Activated CD4-positive, alpha-beta T cell treated with anti-CD3 and anti-CD28 coated beads, Interleukin-2, Interleukin-4, amounts not matched to agents 100 ng/mL and 50 ng/mL, durations not matched to agents 16 hours and 8 hours (primary cell): ENCODE data around the gene MKRN2OS.

ENCODE experiments used
- DNase-seq: peaks from one replicate; pipeline ENCODE4 v3.0.0-alpha.2; 2020; ENCODE audit warnings: low spot score

Gene MKRN2OS

DNA sequence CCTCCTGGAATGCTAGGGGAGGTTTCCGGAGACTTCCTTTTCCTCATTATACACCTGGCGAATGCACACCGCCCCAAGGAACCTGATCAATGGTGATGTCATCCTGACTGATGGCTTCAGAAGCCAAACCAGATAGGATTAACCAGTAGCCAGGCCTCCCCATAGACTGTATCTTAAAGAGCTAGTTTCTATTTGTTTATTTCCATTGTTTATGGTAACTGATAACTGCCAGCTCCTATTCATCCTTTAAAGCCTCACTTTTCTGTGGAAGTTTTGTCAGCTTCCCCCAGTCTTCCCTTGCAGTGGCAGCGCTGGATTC, at the start of gene MKRN2OS:
MKRN2OS (minus strand) TSS at position 27 of the 319 bp plus-strand sequence. CDS start 35 bp downstream, outside the sequence.
- DNase-seq: no peak

DNA sequence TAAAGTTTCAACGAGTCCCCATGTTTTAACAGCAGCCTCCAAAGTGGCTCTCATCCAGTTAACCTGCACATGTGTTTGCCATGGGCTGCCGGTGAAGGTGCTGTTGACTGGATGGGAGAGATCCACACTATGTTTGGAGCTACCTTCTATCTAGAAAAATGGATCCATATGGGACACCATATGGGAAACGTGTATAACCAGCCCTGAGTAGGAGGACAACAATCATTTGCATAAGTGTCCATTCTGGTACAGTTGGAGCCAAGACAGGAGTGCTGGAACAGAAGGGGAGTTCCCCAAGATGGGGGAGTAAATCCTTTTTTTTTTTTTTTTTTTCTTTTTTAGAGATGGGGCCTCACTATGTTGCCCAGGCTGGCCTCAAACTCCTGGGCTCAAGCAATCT, 48.2 kb upstream of the MKRN2OS start:
- DNase-seq: no peak

DNA sequence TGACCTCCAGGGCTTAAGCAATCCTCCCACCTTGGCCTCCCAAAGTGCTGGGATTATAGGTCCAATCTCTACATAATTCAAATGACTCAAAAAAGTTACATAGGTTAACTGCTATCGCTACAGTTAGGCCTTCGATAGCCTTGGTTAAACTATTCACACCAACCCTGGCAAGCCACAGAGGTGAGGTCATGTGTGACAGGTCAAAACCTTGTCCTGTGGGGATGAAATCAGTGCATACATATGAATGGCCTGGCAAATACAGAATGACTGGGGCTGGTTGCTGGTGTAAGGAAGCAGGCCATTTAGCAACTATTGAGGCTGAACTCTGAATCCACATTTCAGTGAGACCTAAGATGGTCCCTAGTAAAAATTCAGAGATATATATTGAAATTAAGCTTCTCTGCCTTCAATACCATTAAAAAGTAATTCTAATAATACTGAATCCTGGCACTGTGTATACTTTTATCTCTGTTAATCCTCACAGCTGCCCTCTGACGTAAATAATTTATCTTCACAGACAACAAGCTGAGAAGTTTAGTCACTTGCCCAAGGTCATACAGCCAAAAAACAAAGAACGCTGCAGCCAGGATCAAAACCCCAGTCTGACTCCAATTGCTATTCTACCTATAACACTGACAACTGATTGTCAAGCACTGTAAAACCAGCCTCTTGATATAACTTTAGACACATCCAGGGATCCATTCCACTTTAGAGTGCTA, 46.9 kb upstream of the MKRN2OS start:
- no peak for DNase-seq

DNA sequence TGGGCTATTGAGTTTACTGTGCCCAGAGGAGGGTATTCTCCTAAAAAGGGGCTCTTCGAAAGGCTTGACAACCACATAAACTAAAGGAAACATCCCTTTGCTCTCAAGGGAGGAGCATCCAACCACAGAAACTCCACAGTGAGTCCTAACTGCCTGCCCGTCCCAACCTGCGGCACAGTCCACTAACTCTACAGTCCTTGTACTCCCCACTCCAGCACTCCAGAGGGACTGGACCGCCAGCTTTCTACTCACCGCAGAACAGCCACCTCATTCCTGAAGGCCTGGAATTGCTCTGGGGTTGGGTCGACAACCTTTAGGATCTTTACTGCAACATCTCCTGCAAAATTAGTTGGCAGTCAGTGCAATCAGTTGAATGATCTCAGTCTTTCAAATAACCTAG, 46.2 kb upstream of the MKRN2OS start:
- DNase-seq: no peak

DNA sequence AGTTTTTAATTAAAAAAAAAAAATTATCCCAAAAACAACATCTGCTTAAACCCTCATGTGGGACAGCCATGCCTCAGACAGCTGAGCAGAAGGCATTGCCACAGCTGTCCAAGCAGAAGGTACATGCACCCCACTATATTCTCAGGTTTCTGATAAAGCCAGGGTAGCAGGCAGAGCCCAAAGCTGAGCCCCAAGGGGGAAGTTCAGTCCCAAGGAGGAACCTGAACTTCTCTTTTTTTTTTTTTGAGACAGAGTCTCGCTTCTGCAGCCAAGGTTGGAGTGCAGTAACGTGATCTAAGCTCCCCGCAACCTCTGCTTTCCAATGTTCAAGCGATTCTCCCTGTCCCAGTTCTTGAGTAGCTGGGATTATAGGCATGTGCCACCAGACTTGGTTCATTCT, 44.8 kb upstream of the MKRN2OS start:
- DNase-seq: no peak

- no peak for DNase-seq
Observed at GRCh38 chr3:12588039-12589009, 43.0 kb upstream of the MKRN2OS start.

DNA sequence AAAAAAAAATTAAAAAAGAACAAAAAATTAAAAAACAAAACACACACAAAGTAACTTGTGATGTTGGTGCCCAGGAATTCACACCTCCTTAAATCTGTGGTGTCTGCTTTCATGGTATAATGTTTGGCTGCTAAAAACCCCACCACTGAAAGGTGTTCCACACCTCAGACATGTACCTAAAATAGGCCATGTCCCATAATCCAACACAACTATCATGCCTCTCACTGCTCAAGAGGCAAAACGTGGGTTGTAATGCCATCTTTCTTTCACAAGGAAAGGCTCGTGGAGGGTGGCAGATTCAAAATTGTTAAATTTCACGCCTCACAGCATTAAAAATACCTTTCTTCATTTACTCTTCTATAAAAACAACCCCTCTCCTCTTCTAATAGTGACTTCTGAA, 41.1 kb upstream of the MKRN2OS start:
- DNase-seq: no peak

GRCh38 chr3:12585970-12586369, 40.7 kb upstream of the MKRN2OS start:
- DNase-seq: no peak

GRCh38 chr3:12585181-12585580, 39.9 kb upstream of the MKRN2OS start:
- DNase-seq: no peak

GRCh38 chr3:12584083-12584482, 38.8 kb upstream of the MKRN2OS start:
- DNase-seq: no peak

DNA sequence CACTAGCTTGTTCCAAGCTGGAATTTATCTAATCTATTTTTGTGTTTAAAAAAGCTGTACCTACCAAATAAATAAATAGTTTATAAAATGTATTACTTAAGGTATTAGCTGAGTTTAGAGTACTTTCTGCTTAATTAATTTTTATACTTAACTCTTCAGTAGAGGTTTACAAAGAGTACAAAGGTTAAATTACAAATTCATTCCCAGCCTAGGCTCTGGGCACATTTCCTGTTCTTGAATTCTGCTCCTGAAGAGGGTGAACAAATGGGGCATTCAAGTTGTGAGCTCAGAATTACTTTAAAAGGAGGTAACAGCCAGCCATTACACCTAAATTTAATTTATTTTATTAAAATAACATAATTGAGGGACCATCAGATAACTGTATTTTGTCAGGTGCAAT, 38.0 kb upstream of the MKRN2OS start:
- no peak for DNase-seq

DNA sequence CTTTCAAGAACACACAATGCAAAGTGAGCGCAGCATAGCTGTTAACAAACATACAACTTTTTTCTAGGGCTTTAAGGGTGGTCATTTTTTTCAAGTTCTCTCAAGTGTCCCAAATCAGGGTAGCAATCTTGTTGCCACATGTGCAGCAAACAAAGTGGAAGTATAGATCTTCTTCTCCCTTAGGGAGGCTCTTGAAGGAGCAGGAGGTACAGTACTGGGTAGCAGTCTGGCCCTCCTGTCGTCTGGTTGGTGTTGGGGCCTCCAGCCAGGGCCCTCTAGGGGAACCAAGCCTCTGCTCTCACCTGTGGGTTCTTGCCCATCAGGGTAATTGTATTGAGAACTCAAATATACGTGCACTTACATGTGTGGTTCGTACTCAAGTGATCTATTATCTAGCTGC, 37.4 kb upstream of the MKRN2OS start:
- DNase-seq: no peak

GRCh38 chr3:12579905-12580304, 34.6 kb upstream of the MKRN2OS start:
- DNase-seq: no peak

- DNase-seq: no peak
Observed at GRCh38 chr3:12579456-12579855, 34.2 kb upstream of the MKRN2OS start.

DNA sequence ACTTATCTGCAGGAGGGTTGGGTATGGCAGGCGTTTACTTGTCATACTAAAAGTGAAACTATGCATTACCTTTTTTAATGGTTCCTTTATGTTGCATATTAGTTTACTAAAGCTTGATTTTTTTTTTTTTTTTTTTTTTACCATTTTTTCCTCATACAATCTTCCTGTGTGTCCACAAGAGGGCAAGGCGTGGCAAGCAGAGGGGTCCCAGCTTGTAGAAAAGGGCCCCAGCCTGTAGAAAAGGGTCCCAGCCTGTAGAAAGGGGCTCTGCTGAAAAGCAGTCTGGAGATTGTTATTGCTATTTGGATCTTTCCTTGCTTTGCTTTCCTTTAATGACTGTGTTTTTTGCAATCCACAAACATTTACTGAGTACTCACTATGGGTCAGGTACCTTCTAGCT, 33.4 kb upstream of the MKRN2OS start:
- DNase-seq: no peak

DNA sequence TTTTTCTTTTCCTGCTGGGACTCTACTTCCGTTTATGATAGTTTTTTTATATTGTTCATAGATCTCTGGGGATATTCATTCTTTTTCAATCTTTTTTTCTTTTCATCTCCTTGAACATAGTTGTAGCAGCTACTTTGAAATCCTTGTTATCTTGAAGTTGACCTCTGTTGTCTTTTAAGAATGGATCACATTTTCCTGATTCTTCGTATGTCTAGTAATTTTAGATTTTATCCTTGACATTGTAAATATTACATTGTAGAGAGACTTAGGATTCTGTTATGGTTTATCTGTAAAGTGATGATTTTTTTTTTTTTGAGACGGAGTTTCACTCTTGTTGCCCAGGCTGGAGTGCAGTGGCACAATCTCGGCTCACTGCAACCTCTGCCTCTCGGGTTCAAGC, 32.1 kb upstream of the MKRN2OS start:
- DNase-seq: no peak

- DNase-seq: no peak
Observed at GRCh38 chr3:12574661-12575060, 29.4 kb upstream of the MKRN2OS start.

DNA sequence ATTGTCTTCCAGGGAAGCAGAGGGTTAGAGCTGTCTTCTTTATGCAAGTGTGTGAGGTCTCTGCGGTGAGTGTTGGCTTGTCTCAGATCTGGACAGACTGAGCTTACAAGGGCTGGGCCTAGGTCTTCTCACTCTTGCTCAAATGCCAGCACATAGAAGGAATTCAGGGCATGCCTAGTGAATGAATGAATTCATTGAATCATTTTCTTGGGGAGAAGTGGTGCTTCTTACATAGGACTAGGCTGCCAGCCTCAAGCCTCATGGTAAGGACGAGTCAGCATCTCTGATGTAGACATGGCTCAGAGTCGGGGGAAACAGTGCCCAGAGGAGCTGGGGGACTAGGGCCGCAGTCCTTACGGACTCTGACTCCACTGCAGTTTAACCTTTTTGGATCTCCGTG, 28.8 kb upstream of the MKRN2OS start:
- DNase-seq: no peak

DNA sequence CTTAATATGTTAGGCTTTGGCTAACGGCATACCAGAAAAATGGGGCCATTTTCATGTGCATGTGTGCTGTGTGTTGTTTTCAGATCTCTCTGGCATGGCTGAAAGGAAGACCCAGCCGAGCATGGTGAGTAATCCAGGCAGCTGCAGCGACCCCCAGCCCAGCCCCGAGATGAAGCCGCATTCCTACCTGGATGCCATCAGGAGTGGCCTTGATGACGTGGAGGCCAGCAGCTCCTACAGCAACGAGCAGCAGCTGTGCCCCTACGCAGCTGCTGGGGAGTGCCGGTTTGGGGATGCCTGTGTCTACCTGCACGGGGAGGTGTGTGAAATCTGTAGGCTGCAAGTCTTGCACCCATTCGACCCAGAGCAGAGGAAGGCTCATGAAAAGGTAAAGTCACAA, 26.7 kb upstream of the MKRN2OS start:
- no peak for DNase-seq

DNA sequence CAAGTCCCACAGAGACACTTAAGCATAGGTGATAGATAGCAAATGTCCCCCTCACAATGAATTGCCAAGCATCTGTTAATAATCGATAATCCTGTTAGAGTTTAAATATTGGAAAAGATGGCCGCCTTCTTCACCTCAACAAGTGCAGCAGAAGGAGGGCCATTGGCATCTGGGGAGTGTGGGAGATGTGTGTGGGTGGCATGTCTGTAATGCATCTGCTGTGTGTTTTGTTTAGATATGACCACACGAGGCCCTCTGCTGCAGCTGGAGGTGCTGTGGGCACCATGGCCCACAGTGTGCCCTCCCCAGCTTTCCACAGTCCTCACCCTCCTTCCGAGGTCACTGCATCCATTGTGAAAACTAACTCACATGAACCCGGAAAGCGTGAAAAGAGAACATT, 24.5 kb upstream of the MKRN2OS start:
- DNase-seq: no peak

GRCh38 chr3:12568747-12569146, 23.4 kb upstream of the MKRN2OS start:
- DNase-seq: no peak

DNA sequence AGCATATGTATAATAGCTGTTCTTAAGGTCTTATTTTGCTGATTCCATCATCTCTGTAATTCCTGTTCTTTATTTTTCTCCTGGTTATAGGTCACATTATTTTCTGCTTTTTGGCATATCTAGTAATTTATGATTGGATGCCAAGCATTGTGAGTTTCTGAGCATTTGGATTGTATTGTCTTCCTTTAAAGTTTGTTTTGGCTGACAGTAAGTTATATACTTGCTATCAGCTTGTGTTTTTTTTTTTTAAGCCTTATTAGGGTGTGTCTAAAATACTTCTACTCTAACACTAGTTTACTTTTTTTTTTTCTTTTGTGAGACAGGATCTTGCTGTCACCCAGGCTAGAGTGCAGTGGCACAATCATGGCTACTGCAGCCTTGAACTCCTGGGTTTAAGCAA, 21.7 kb upstream of the MKRN2OS start:
- no peak for DNase-seq

DNA sequence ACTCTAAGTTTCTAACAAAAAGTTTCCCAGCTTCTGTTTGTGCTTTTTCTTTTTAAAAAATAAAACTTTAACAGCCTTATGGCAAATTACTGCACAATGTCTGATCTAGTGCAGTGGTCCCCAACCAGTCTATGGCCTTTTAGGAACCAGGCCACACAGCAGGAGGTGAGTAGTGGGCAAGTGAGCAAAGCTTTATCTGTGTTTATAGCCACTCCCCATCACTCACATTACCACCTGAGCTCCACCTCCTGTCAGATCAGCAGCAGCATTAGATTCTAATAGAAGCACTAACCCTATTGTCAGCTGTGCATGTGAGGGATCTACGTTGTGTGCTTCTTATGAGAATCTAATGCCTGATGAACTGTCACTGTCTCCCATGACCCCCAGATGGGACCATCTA, 17.2 kb upstream of the MKRN2OS start:
- DNase-seq: no peak

DNA sequence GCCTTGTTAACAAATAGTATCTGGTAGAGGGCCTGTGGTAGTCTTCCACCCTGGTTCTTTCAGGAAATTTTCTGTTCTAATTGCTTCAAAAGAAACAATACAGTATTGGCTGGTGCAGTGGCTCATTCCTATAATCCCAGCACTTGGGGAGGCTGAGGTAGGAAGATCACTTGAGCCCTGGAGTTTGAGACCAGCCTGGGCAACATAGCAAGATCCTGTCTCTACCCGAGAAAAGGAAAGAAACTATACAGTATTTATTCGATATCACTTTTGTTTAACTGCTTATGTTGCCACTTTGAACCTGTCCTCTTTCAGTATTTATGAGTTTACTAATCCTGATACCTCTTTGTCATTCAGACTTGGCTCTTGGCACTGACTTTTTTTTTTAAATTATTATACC, 16.1 kb upstream of the MKRN2OS start:
- DNase-seq: no peak
